Lower leg skin (tissue), 4 donors: ENCODE measurements around the gene BAG3. TPM values are rescaled to one million over a fixed set of nuclear protein-coding genes. Genes with fewer than 3 reads are reported as not detected.

ENCODE experiments used
- DNase-seq, 2 donors: peaks; one replicate each; pipeline ENCODE4 v3.0.0-alpha.2; 2019; ENCODE audit warnings: low spot score in 2 of 2
- H3K4me3 ChIP-seq: fragments of 200-600 bp; sonication (generic); 2 replicates; pipeline ENCODE4 v1.5.1; 2017; ENCODE audit warnings: mild to moderate bottlenecking, low read depth; ENCODE audit not compliant: poor library complexity, severe bottlenecking
- POLR2A ChIP-seq, 2 donors: fragments of 450-650 bp; IDR thresholded peaks; one replicate each; pipeline ENCODE4 v1.6.1; 2016 to 2017; ENCODE audit warnings: antibody characterized with exemption in 2 of 2, mild to moderate bottlenecking in 1 of 2, moderate library complexity in 1 of 2
- WGBS, 2 donors: methylation state at CpG; one replicate each; pipeline ENCODE4 v1.1.5; 2018; 5-methylcytosine and 5-hydroxymethylcytosine counted together
- intact Hi-C: fragments of 100-400 bp; cut with DNase I; formaldehyde crosslinking; loops from one replicate; pipeline ENCODE4 v1.15.0; 2023; ENCODE audit warnings: low total_unique reads
- total RNA-seq, 4 donors: library from RNA; depleted of rRNA; stranded (reverse); fragments of >200 nt; gene quantifications; one replicate each; pipeline ENCODE4 v1.1.0, GENCODE V29; 2016
- TF ChIP-seq, protein P1 (sequence below), 3 donors: fragments of 450-650 bp; IDR thresholded peaks; one replicate each; pipeline ENCODE4 v1.5.1; 2016; ENCODE audit warnings: antibody characterized with exemption in 3 of 3, mild to moderate bottlenecking in 3 of 3, moderate library complexity in 2 of 3

Gene BAG3
- total RNA-seq, 4 donors from 2014 or later, result 55.5 to 87.8 (median 77.9) TPM

GRCh38 chr10:119666709-119667004 is 15.5 kb downstream of the BAG3 start:
- intact Hi-C loops, result no loop called here
- no peak for DNase-seq
- WGBS, 2 donors, result 91 to 97% methylated on average over 2 of the region's 2 CpGs
- TF ChIP-seq POLR2A (IDR thresholded peaks at IDR 0.05), result no peak
- TF ChIP-seq, protein P1, sequence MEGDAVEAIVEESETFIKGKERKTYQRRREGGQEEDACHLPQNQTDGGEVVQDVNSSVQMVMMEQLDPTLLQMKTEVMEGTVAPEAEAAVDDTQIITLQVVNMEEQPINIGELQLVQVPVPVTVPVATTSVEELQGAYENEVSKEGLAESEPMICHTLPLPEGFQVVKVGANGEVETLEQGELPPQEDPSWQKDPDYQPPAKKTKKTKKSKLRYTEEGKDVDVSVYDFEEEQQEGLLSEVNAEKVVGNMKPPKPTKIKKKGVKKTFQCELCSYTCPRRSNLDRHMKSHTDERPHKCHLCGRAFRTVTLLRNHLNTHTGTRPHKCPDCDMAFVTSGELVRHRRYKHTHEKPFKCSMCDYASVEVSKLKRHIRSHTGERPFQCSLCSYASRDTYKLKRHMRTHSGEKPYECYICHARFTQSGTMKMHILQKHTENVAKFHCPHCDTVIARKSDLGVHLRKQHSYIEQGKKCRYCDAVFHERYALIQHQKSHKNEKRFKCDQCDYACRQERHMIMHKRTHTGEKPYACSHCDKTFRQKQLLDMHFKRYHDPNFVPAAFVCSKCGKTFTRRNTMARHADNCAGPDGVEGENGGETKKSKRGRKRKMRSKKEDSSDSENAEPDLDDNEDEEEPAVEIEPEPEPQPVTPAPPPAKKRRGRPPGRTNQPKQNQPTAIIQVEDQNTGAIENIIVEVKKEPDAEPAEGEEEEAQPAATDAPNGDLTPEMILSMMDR (IDR thresholded peaks at IDR 0.05), result no peak
- no peak overlapping the region for H3K4me3 ChIP-seq

GRCh38 chr10:119667562-119668328 is 16.6 kb downstream of the BAG3 start:
- DNase-seq, result peak; percentile 56 to 93
- intact Hi-C loops, result no loop called here
- WGBS, 2 donors, result 26 to 31% methylated on average over 10 to 12 of the region's 12 CpGs
- H3K4me3 ChIP-seq, result no peak overlapping the region
- TF ChIP-seq, protein P1 (IDR thresholded peaks at IDR 0.05), result no peak
- no peak for TF ChIP-seq POLR2A (IDR thresholded peaks at IDR 0.05)

GRCh38 chr10:119668461-119668860 is 17.3 kb downstream of the BAG3 start:
- no peak for TF ChIP-seq POLR2A (IDR thresholded peaks at IDR 0.05)
- TF ChIP-seq, protein P1 (IDR thresholded peaks at IDR 0.05), result no peak
- no peak overlapping the region for H3K4me3 ChIP-seq
- DNase-seq, result no peak
- WGBS, 2 donors, result 82 to 86% methylated on average over 6 of the region's 6 CpGs
- intact Hi-C loops, result no loop called here

DNA sequence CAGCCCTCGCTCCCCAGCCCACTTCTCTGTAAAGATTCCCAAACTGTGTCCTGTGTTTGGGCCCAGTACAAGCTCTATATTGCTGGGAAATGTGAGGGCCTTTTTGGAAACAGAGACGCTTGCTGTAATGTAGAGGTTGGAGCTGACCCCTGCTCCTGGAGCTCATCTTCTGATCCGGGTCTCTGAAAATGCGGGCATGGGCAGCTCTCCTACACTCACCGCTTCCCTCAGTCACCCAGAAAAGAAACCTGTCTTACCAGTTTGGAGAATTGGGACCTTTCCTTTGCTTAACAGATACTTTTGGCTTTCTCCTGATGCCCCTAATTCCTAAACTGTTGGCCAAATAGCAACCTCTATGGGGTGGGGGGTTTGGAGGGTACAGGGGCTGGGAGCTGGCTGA is 18.2 kb downstream of the BAG3 start:
- TF ChIP-seq POLR2A (IDR thresholded peaks at IDR 0.05), result no peak
- TF ChIP-seq, protein P1 (IDR thresholded peaks at IDR 0.05), result no peak
- H3K4me3 ChIP-seq, result no peak overlapping the region
- DNase-seq, result no peak
- intact Hi-C loops, result no loop called here
- WGBS, 2 donors, result 64 to 66% methylated on average over 5 of the region's 5 CpGs

DNA sequence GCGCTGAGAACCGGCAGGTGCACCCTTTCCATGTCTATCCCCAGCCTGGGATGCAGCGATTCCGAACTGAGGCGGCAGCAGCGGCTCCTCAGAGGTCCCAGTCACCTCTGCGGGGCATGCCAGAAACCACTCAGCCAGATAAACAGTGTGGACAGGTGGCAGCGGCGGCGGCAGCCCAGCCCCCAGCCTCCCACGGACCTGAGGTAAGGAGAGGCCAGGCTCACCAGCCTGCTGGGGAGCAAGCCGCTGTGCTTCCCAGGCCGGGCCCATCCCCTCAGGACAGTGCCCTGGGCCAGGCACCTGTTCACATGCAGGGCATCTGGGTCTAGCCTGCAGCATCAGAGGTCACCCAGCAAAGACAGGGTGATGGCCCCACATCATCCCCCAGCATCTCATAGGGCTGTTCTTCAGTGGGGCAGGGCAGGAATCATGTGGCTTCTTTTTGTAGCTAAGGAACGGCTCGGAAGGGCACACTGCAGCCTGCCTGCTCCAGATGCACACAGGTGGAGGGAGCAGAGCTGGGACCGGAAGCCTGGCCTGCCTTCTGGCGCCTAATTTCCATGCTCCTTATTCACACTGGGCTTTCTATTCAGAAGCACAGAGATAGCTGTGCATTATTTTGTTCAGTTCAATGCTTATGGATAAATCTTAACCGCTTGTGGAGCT is 18.9 kb downstream of the BAG3 start:
- H3K4me3 ChIP-seq, result no peak overlapping the region
- 76 to 81% methylated on average over 8 to 17 of the region's 18 CpGs for WGBS, 2 donors
- no peak for TF ChIP-seq POLR2A (IDR thresholded peaks at IDR 0.05)
- TF ChIP-seq, protein P1 (IDR thresholded peaks at IDR 0.05), result no peak
- DNase-seq, result no peak
- intact Hi-C loops, result no loop called here
